Epithelial cell of esophagus (primary cell): ENCODE data around the gene PLCB1.

ENCODE experiments used
- DNase-seq: peaks from one replicate; pipeline ENCODE4 v3.0.0; 2010; ENCODE audit warnings: low read depth
- H3K4me3 ChIP-seq: 2 replicates; pipeline ENCODE4 v1.5.1; 2011; ENCODE audit warnings: mild to moderate bottlenecking, low read length, control low read depth
- CTCF ChIP-seq: IDR thresholded peaks from 2 replicates; pipeline ENCODE4 v1.5.1; 2011; ENCODE audit warnings: low read depth, mild to moderate bottlenecking, low read length, control low read depth, inconsistent platforms; ENCODE audit not compliant: insufficient read depth; ENCODE audit errors: missing control alignments

PLCB1 gene

DNA sequence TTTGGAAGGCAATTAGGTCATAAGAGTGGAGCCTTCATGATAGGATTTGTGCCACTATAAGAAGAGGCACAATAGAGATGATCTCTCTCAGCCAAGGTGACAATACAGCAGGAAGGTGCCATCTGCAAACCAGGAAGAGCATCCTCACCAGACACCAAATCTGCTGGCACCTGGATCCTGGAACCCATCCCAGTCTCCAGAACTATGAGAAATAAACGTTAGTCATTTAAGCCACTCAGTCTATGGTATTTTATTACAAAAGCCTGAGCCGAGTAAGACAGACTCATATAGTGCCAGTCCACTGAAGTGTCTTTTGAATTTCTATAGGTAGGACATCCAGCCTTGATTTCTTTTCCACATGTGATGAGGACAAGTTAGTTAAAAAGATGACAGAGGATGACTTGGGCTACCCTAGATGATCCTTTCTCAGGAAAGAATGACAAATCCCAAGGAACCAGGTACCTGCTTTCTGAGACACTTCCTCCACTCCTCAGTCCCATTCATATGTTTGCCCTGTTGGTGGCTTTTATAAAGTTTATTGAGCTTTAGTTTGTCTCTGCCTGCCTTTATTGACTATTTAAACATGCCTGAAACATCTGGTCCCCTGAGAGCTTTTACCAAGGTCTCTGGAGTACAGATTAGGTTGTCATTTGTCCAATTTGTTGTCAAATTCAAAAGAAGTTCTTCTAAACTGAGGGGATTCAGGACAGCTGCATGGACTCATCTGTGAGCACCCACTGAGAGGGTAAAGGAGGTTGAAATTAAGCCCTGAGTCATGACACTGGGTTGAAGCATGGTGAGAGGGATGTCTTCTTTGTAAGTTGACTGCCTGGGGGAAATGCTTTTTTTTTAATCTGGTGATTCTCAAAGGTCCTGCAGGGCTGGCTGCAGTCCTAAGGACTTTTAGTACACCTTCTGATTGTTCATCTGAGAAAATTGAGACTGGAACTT, 771.9 kb downstream of the PLCB1 start:
- H3K4me3 ChIP-seq = no peak overlapping the region
- DNase-seq = peak; percentile 5
- no peak for TF ChIP-seq CTCF

DNA sequence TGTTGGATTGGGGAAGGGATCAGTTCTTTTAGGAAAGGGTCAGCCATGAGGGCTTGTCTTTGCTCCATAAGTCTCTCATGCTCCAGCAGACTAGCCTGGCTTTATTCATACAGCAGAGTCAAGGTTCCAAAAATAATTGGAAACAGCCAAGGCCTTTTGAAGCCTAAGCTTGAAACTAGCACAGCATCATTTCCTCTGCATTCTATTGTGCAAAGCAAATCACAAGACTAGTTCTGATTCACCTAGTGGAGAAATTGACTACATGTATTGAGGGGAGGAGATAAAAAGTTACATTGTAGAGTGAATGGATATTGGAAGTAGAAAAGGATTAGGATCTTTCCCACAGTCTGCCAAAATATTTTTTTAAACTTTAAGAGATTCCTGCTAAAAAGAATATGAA, 777.5 kb downstream of the PLCB1 start:
- no peak overlapping the region for H3K4me3 ChIP-seq
- no peak for TF ChIP-seq CTCF
- peak; percentile 7 for DNase-seq

DNA sequence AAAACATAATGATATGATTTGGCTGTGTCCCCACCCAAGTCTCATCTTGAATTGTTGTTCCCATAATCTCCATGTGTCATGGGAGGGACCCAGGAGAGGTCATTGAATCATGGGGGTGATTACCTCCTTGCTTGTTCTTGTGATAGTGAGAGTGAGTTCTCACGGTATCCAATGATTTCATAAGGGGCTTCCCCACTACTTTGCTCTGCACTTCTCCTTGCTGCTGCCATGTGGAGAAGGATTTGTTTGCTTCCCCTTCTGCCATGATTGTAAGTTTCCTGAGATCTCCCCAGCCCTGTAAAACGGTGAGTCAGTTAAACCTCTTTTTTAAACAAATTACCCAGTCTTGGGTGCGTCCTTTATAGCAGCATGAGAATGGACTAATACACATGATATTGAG, 780.0 kb downstream of the PLCB1 start:
- no peak for DNase-seq
- no peak overlapping the region for H3K4me3 ChIP-seq
- TF ChIP-seq CTCF = no peak

DNA sequence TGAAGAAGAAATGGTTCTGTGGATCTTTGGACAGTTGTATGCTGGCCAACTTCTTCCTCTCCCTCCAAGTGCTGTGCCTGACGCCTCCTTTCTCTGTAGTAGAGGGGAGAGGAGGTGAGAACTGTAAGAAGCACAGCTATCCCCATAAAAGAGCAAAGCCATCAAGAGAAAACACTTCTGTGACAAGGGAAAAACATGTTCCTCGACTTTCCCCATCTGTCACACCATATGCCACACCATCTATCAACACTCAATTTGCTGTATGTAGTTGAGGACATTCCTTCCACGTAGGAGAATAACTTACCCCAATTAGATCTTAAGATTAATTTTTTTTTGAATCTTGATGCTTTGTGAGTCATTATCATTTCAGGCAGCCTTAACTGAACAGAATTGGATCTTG, 780.7 kb downstream of the PLCB1 start:
- DNase-seq = no peak
- no peak overlapping the region for H3K4me3 ChIP-seq
- no peak for TF ChIP-seq CTCF

- DNase-seq = no peak
- no peak overlapping the region for H3K4me3 ChIP-seq
- no peak for TF ChIP-seq CTCF
Measured at GRCh38 chr20:8913456-8913855, 781.4 kb downstream of the PLCB1 start.

DNA sequence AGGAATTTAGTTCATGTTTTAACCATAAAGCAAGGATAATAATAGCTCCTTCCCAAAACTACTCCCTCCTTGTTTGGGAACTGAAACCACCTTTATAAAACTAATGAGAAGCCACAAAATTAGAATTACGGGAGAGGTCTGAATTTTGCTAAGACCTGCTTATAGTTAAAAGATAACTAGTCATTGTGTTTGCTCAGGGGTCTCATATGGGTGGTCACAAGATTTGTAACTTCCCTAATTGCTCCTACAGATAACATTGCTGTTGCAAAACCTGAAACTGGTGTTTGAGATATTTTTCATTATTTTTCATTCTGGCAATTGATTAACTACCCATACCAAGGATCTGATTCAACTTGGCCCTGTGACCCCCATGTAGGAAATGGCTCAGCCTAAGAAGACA, 782.4 kb downstream of the PLCB1 start:
- DNase-seq = no peak
- H3K4me3 ChIP-seq = no peak overlapping the region
- no peak for TF ChIP-seq CTCF

DNA sequence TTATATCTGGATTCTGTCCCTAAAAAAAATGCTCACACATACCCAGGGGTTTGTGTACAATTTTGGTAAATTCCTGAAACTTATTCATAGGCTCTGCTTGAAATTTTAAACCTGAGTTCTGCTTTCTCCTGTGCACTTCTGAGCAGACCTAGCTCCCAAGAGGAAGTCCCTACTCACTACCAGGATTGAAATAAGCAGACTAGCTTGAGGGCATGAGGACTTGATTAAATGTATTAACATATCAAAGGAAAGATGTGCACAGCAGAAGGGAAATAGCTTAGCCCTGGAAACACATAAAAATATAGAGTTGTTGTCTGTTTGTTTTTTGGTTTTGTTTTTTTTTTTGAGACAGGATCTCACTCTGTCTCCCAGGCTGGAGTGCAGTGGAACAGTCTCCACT, 785.0 kb downstream of the PLCB1 start:
- no peak for TF ChIP-seq CTCF
- DNase-seq = no peak
- H3K4me3 ChIP-seq = no peak overlapping the region
